Measurements from ENCODE around the gene PDE10A. TPM values are rescaled to one million over a fixed set of nuclear protein-coding genes. Genes with fewer than 3 reads are reported as not detected.
A peak's percentile ranks its signal among the peaks of the same experiment; 100 is the strongest.
"Not testable (repeated sequence)": the region's sequence is repeated elsewhere in the genome, so short reads cannot be mapped to it uniquely, and the experiment has no call there.

Gene PDE10A
- total RNA-seq, 1 donor from 2014 or later: 6.9 TPM

DNA sequence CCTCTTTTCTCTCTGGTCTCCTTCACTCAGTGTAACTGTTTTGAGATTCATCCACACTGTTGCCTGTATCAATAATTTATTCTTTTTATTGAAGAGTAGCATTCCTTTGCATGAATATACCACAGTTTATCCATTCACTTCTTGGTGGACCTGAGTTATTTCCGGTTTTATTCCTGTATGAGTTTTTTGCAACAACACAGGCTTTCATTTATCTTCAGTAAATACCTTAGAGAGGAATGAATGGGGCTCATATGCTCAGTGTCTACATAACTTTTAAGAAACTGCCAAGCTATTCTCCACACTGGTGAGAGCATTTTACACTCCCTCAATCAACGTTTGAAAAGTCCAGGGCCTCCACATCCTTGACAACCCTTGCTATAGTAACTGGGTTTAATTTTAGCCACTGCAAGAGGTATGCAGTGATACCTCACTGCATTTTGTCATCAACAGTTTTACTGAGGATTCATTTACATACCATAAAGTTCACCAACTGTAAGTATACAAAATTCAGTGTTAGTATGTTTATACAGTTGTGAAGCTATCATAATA lies 154.6 kb downstream of the PDE10A start:
- no peak for DNase-seq (ENCODE audit: low read depth)
- TF ChIP-seq, protein P1, sequence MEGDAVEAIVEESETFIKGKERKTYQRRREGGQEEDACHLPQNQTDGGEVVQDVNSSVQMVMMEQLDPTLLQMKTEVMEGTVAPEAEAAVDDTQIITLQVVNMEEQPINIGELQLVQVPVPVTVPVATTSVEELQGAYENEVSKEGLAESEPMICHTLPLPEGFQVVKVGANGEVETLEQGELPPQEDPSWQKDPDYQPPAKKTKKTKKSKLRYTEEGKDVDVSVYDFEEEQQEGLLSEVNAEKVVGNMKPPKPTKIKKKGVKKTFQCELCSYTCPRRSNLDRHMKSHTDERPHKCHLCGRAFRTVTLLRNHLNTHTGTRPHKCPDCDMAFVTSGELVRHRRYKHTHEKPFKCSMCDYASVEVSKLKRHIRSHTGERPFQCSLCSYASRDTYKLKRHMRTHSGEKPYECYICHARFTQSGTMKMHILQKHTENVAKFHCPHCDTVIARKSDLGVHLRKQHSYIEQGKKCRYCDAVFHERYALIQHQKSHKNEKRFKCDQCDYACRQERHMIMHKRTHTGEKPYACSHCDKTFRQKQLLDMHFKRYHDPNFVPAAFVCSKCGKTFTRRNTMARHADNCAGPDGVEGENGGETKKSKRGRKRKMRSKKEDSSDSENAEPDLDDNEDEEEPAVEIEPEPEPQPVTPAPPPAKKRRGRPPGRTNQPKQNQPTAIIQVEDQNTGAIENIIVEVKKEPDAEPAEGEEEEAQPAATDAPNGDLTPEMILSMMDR (conservative IDR thresholded peaks at IDR 0.05; ENCODE audit: low read depth, low read length): no peak
- H3K4me3 ChIP-seq (ENCODE audit: low read depth, low read length): no peak overlapping the region

DNA sequence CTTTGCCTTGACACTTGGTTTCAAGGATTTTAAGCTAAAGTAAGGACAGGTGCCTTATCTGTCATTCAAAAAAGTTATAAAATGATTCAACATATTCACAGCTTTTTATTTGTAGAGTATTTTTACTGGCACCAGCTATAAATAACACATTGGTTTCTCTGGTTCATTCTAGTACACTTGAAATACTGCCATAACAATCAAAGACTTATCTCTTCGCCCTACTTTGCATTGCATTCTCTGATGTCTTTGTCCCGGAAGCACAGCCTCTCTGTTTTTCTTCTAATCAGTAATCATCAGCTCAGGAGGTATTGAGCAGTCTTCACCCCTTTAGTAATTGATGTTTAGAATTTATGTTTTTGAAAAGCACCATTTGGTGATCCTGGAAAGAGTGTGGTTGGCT lies 156.4 kb downstream of the PDE10A start:
- no peak for DNase-seq (ENCODE audit: low read depth)
- TF ChIP-seq, protein P1 (conservative IDR thresholded peaks at IDR 0.05; ENCODE audit: low read depth, low read length): no peak
- no peak overlapping the region for H3K4me3 ChIP-seq (ENCODE audit: low read depth, low read length)

DNA sequence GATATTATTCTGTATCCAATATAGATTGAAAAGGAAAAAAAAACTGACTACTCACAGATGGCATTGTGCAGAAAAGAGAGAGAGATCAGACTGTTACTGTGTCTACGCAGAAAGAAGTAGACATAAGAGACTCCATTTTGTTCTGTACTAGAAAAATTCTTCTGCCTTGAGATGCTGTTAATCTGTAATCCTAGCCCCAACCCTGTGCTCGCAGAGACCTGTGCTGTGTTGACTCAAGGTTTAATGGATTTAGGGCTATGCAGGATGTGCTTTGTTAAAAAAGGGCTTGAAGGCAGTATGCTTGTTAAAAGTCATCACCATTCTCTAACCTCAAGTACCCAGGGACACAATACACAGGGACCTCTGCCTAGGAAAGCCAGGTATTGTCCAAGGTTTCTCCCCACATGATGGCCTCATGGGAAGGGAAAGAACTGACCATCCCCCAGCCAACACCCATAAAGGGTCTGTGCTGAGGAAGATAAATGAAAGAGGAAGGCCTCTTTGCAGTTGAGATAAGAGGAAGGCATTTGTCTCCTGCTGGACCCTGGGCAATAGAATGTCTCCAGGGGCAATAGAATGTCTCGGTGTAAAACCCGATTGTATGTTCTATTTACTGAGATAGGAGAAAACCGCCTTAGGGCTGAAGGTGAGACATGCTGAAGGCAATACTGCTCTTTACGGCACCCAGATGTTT lies 162.7 kb downstream of the PDE10A start:
- DNase-seq (ENCODE audit: low read depth); H3K4me3 ChIP-seq (ENCODE audit: low read depth, low read length): not testable (repeated sequence)

DNA sequence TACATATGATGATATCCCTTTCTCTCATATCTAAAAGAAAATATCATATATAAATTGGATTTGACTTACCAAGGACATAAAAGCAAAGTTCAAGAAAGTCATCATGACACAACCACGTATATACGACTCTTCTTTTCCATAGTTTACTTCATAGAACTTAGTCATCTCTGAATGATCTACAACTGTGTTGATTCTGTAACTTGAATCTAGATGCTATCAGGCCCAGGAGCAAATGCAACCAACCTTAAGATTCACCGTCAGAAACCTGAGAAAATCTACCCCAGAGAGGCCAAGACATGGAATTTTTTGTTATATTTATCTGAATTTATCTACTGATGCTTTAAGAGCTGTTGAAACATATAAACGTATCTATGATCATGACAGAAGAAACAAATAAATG lies 165.6 kb downstream of the PDE10A start:
- H3K4me3 ChIP-seq (ENCODE audit: low read depth, low read length): no peak overlapping the region
- no peak for DNase-seq (ENCODE audit: low read depth)
- TF ChIP-seq, protein P1 (conservative IDR thresholded peaks at IDR 0.05; ENCODE audit: low read depth, low read length): no peak

DNA sequence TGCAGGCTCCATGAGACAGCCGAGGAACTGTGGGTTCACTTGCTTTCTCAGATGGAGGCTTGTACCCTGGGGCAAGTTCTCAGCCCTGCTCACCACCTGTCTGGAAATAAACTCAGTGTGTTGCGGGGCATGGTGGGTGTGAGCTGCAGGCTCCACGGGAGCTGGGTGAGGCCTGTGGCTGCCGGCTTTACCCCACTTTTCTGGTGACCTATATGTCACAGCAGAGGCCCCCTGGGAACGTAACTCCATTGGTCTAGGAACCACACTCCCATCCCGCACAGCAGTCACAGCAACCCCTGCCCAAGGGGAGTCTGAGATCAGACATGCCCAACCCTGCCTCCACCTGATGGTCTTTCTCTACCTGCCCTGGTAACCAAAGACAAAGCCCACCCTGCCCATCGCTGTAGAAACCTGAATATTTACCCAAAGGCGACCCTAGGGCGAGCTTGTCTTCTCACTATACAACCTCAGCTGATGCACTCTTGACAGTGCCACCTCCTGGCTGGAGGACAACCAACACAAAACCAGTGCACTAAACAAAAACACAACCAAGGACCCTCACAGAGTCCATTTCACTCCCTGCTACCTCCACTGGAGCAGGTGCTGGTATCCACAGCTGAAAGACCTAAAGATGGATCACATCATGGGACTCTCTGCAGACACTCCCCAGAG lies 174.3 kb downstream of the PDE10A start:
- TF ChIP-seq, protein P1 (conservative IDR thresholded peaks at IDR 0.05; ENCODE audit: low read depth, low read length): peak; percentile 11
- H3K4me3 ChIP-seq (ENCODE audit: low read depth, low read length): no peak overlapping the region
- no peak for DNase-seq (ENCODE audit: low read depth)

DNA sequence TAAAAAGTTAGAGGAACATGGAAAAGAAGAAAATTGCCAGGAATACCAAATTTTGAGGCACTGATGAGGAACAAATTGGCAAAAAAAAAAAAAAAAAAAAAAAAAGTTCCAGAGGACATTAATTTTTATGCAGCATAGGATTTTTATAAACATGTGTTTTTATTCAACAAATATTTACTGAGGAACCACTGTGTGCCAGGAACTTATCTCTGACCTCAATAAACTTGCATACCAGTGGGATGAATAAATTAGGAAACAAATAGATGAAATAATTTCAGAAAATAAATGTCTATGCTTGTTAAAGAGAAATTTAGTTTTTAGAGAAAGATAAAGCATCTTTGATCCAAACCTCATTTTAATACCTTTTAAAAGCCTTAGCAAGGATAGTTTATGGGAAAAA lies 175.1 kb downstream of the PDE10A start:
- DNase-seq (ENCODE audit: low read depth): no peak
- TF ChIP-seq, protein P1 (conservative IDR thresholded peaks at IDR 0.05; ENCODE audit: low read depth, low read length): no peak

DNA sequence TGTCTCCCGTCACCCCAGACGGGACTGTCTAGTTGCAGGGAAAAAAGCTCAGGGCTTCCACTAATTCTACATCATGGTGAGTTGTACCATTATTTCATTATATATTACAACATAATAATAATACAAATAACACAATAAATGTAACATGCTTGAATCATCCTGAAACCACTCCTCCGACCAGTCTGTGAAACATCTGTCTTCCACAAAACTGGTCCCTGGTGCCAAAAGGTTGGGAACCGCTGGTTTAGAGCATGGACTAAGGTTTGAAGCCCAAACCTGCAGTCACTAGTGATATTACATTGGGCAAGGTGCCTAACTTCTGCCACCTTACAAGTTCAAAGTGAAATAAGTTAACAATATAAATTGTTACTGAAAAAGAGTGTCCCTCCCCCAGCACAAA lies 175.7 kb downstream of the PDE10A start:
- no peak overlapping the region for H3K4me3 ChIP-seq (ENCODE audit: low read depth, low read length)
- DNase-seq (ENCODE audit: low read depth): no peak
- TF ChIP-seq, protein P1 (conservative IDR thresholded peaks at IDR 0.05; ENCODE audit: low read depth, low read length): no peak

More for the DNA sequence above, 175.1 kb downstream of the PDE10A start:
- H3K4me3 ChIP-seq (ENCODE audit: low read depth, low read length): no peak overlapping the region

All from epithelial cell of proximal tubule (primary cell).